Thyroid gland (tissue), 4 donors: ENCODE results near the gene THYN1.

Source experiments
- CTCF ChIP-seq, 6 experiments: fragments of 200-600 bp in 3 of 6; fragments of 450-650 bp in 3 of 6; sonication (generic) in 3 of 6; IDR thresholded peaks; one replicate each; pipeline ENCODE4 v1.5.1; 2016 to 2019; ENCODE audit warnings: antibody characterized with exemption in 6 of 6, mild to moderate bottlenecking in 2 of 6, inconsistent platforms in 1 of 6, moderate library complexity in 1 of 6
- POLR2A ChIP-seq, 2 donors: fragments of 450-650 bp; IDR thresholded peaks; one replicate each; pipeline ENCODE4 v1.6.1; 2017; ENCODE audit warnings: antibody characterized with exemption in 2 of 2, mild to moderate bottlenecking in 2 of 2, moderate library complexity in 1 of 2

DNA sequence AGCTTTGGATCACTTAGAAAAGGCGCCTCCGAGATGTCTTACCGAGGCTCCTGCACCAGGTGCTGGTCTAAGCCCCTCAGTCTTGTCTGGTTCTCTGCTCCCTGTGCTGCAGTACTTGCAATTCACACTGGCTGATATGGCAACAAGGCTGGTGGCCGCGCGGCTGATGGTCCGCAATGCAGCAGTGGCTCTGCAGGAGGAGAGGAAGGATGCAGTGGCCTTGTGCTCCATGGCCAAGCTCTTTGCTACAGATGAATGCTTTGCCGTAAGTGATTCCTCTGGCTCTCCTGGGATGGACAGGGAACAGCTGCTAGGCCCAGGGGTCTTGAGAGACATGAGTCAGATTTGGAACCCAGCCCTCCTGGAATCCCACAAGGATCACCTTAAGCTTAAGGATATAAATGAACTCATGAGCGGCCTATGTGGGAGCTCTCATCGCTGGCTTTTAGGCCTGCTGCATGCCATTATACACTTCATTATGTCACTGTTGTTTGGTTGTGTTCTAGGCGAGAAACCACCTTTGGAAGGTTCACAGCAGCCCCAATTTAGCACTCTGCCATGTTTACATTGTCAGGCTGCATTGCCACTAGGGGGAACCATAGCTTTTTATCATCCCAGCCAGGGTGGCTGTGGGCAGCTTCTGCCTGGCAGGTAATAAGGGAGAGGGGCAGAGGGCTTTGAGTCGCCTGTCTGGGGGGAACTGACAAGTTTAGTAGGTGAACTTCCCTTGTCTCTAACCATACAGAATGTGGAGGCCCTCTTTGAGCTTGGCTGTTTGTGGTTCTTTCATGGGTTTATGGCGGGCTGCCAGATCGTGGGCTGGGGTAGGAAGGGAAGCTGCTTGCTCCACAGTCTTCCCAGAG is 8.7 kb upstream of the THYN1 start:
- no peak for TF ChIP-seq POLR2A (IDR thresholded peaks at IDR 0.05)
- peak in 1 of 6 experiments; percentile 29 for TF ChIP-seq CTCF (IDR thresholded peaks at IDR 0.05)
